Measurements from ENCODE around the gene ADARB2.
"Not testable (repeated sequence)": the region's sequence is repeated elsewhere in the genome, so short reads cannot be mapped to it uniquely, and the experiment has no call there.

The ADARB2 gene

GRCh38 chr10:1163831-1164230, 573.5 kb downstream of the ADARB2 start:
- TF ChIP-seq CTCF (IDR thresholded peaks at IDR 0.05; ENCODE audit: borderline replicate concordance, control extremely low read depth, extremely low read depth, insufficient read depth, missing control alignments), result no peak

GRCh38 chr10:1163204-1163660, 574.1 kb downstream of the ADARB2 start:
- in situ Hi-C loops (cut with MboI; ENCODE audit: low sequenced_read_pairs, unreplicated experiment), result no loop called here
- no peak for TF ChIP-seq CTCF (IDR thresholded peaks at IDR 0.05; ENCODE audit: borderline replicate concordance, control extremely low read depth, extremely low read depth, insufficient read depth, missing control alignments)
- no peak for DNase-seq (ENCODE audit: low spot score)

More at GRCh38 chr10:1163831-1164230, 573.5 kb downstream of the ADARB2 start:
- no peak for DNase-seq (ENCODE audit: low spot score)
- in situ Hi-C loops (cut with MboI; ENCODE audit: low sequenced_read_pairs, unreplicated experiment), result no loop called here

GRCh38 chr10:1162481-1163203, 574.7 kb downstream of the ADARB2 start:
- TF ChIP-seq CTCF (IDR thresholded peaks at IDR 0.05; ENCODE audit: borderline replicate concordance, control extremely low read depth, extremely low read depth, insufficient read depth, missing control alignments), result no peak
- no peak for DNase-seq (ENCODE audit: low spot score)
- in situ Hi-C loops (cut with MboI; ENCODE audit: low sequenced_read_pairs, unreplicated experiment), result no loop called here

- in situ Hi-C loops (cut with MboI; ENCODE audit: low sequenced_read_pairs, unreplicated experiment); DNase-seq (ENCODE audit: low spot score): not testable (repeated sequence)
Measured at GRCh38 chr10:1161315-1161673, 576.0 kb downstream of the ADARB2 start.

- no peak for TF ChIP-seq CTCF (IDR thresholded peaks at IDR 0.05; ENCODE audit: borderline replicate concordance, control extremely low read depth, extremely low read depth, insufficient read depth, missing control alignments)
- DNase-seq (ENCODE audit: low spot score), result no peak
- in situ Hi-C loops (cut with MboI; ENCODE audit: low sequenced_read_pairs, unreplicated experiment), result no loop called here
Measured at GRCh38 chr10:1160561-1161314, 576.6 kb downstream of the ADARB2 start.

- DNase-seq (ENCODE audit: low spot score), result no peak
- no peak for TF ChIP-seq CTCF (IDR thresholded peaks at IDR 0.05; ENCODE audit: borderline replicate concordance, control extremely low read depth, extremely low read depth, insufficient read depth, missing control alignments)
- in situ Hi-C loops (cut with MboI; ENCODE audit: low sequenced_read_pairs, unreplicated experiment), result no loop called here
Measured at GRCh38 chr10:1159131-1160061, 577.9 kb downstream of the ADARB2 start.

- in situ Hi-C loops (cut with MboI; ENCODE audit: low sequenced_read_pairs, unreplicated experiment); DNase-seq (ENCODE audit: low spot score): not testable (repeated sequence)
Measured at GRCh38 chr10:1158536-1158935, 578.8 kb downstream of the ADARB2 start.

All from GM13976 (cell line).